IMR-90 (cell line): ENCODE data around the gene TOR1A. TPM values are rescaled to one million over a fixed set of nuclear protein-coding genes. Genes with fewer than 3 reads are reported as not detected.

ENCODE experiments used
- ATAC-seq: fragments of 200-7000 bp; cut with Tn5 transposase; 2 replicates; pipeline ENCODE4 v1.9.1; 2020; ENCODE audit warnings: low read depth, mild to moderate bottlenecking, moderate library complexity
- BruUV-seq: library from RNA; stranded (reverse); fragments of 400-500 nt; replicated peaks from 2 replicates; lab custom pipeline; 2021; lab: Mats Ljungman, UMichigan
- CTCF ChIA-PET: fragments of 300-600 bp; formaldehyde crosslinking; extraction: SDS; loops from one replicate; lab custom pipeline; 2021; ENCODE audit warnings: antibody characterized with exemption; lab: Yijun Ruan, JAX
- POLR2A ChIA-PET: fragments of 300-600 bp; sonication (Branson Sonifier 250); formaldehyde crosslinking; loops from one replicate; lab custom pipeline; 2022; ENCODE audit warnings: antibody characterized with exemption; ENCODE audit not compliant: unreplicated experiment; lab: Charles Lee
- DNase-seq: peaks from one replicate; pipeline ENCODE4 v3.0.0; 2013
- H2AFZ ChIP-seq: replicated peaks from 2 replicates; pipeline ENCODE3; 2013; ENCODE audit warnings: low read length, mild to moderate bottlenecking; ENCODE audit not compliant: poor library complexity
- H2AK5ac ChIP-seq: 2 replicates; pipeline ENCODE4 v1.6.1; 2013; ENCODE audit warnings: low read depth, low read length, inconsistent platforms
- H2AK9ac ChIP-seq: replicated peaks from 2 replicates; pipeline ENCODE3; 2013; ENCODE audit warnings: mild to moderate bottlenecking, low read depth, low read length, moderate library complexity; ENCODE audit not compliant: poor library complexity
- H2BK120ac ChIP-seq: 2 replicates; pipeline ENCODE4 v1.6.1; 2013; ENCODE audit warnings: low read depth, low read length, inconsistent platforms
- H2BK15ac ChIP-seq: 3 replicates; pipeline ENCODE4 v1.6.1; 2013; ENCODE audit warnings: low read depth, low read length, inconsistent platforms
- H2BK20ac ChIP-seq: 2 replicates; pipeline ENCODE4 v1.6.1; 2013; ENCODE audit warnings: low read depth, mild to moderate bottlenecking, inconsistent platforms, low read length, moderate library complexity
- H2BK5ac ChIP-seq: 2 replicates; pipeline ENCODE4 v1.6.1; 2013; ENCODE audit warnings: mild to moderate bottlenecking, low read depth, low read length, inconsistent platforms; ENCODE audit not compliant: poor library complexity, severe bottlenecking
- H3K14ac ChIP-seq: replicated peaks from 2 replicates; pipeline ENCODE4 v1.6.1; 2013; ENCODE audit warnings: low read depth, low read length, inconsistent platforms
- H3K18ac ChIP-seq: 2 replicates; pipeline ENCODE4 v1.6.1; 2013; ENCODE audit warnings: low read depth, low read length, control low read depth
- H3K23ac ChIP-seq: 2 replicates; pipeline ENCODE4 v1.6.1; 2013; ENCODE audit warnings: low read depth, low read length, inconsistent platforms
- H3K27ac ChIP-seq: 2 replicates; pipeline ENCODE4 v1.5.1; 2013; ENCODE audit warnings: mild to moderate bottlenecking, control low read depth, low read length; ENCODE audit not compliant: insufficient read depth
- H3K27me3 ChIP-seq: 2 replicates; pipeline ENCODE4 v1.6.1; 2013; ENCODE audit warnings: low read length; ENCODE audit not compliant: control insufficient read depth, insufficient read depth
- H3K36me3 ChIP-seq: 2 replicates; pipeline ENCODE4 v1.6.1; 2013; ENCODE audit warnings: low read length, mixed read lengths; ENCODE audit not compliant: control insufficient read depth, insufficient read depth
- H3K4ac ChIP-seq: 2 replicates; pipeline ENCODE4 v1.6.1; 2013; ENCODE audit warnings: low read depth, low read length, inconsistent platforms
- H3K4me1 ChIP-seq: 2 replicates; pipeline ENCODE4 v1.6.1; 2013; ENCODE audit warnings: low read length, mixed read lengths; ENCODE audit not compliant: control insufficient read depth, insufficient read depth
- H3K4me2 ChIP-seq: 2 replicates; pipeline ENCODE4 v1.6.1; 2013; ENCODE audit warnings: low read depth, mild to moderate bottlenecking, control low read depth, low read length, moderate library complexity
- H3K4me3 ChIP-seq: 2 replicates; pipeline ENCODE4 v1.5.1; 2013; ENCODE audit warnings: low read depth, mild to moderate bottlenecking, control low read depth, low read length, moderate library complexity; ENCODE audit not compliant: insufficient read depth
- H3K56ac ChIP-seq: 2 replicates; pipeline ENCODE4 v1.6.1; 2013; ENCODE audit warnings: low read length, inconsistent platforms; ENCODE audit not compliant: insufficient read depth; ENCODE audit errors: extremely low read depth
- H3K79me1 ChIP-seq, 2 experiments: 2 replicates each; pipeline ENCODE4 v1.6.1; 2013; ENCODE audit warnings: low read length in 2 of 2, inconsistent platforms in 1 of 2, low read depth in 1 of 2
- H3K9ac ChIP-seq: 2 replicates; pipeline ENCODE4 v1.6.1; 2013; ENCODE audit warnings: low read depth, low read length, control low read depth
- H3K9me1 ChIP-seq: 2 replicates; pipeline ENCODE4 v1.6.1; 2013; ENCODE audit warnings: low read length, inconsistent platforms; ENCODE audit not compliant: insufficient read depth
- H3K9me3 ChIP-seq: 2 replicates; pipeline ENCODE4 v1.6.1; 2013; ENCODE audit warnings: low read length; ENCODE audit not compliant: control insufficient read depth, insufficient read depth
- H4K20me1 ChIP-seq: 2 replicates; pipeline ENCODE4 v1.6.1; 2013; ENCODE audit warnings: low read length, inconsistent platforms; ENCODE audit not compliant: insufficient read depth
- H4K5ac ChIP-seq: 2 replicates; pipeline ENCODE4 v1.6.1; 2013; ENCODE audit warnings: mild to moderate bottlenecking, low read depth, low read length, control low read depth
- H4K8ac ChIP-seq, 2 experiments: 2 replicates each; pipeline ENCODE4 v1.6.1; 2013; ENCODE audit warnings: low read depth in 2 of 2, low read length in 2 of 2, control low read depth in 1 of 2, inconsistent platforms in 1 of 2
- H4K91ac ChIP-seq: 2 replicates; pipeline ENCODE4 v1.6.1; 2013; ENCODE audit warnings: low read depth, low read length, inconsistent platforms; ENCODE audit not compliant: insufficient read depth
- BHLHE40 ChIP-seq: fragments of 150-350 bp; IDR thresholded peaks from 2 replicates; pipeline ENCODE4 v1.6.1; 2016; ENCODE audit warnings: mild to moderate bottlenecking, low read depth, low read length
- CEBPB ChIP-seq: IDR thresholded peaks from 2 replicates; pipeline ENCODE4 v1.6.1; 2012; ENCODE audit warnings: low read depth, low read length, improper control_type of control experiment
- CHD1 ChIP-seq: IDR thresholded peaks from 2 replicates; pipeline ENCODE4 v1.6.1; 2012; ENCODE audit warnings: low read depth, low read length, improper control_type of control experiment
- FOS ChIP-seq: fragments of 150-350 bp; IDR thresholded peaks from 2 replicates; pipeline ENCODE4 v1.6.1; 2016; ENCODE audit warnings: low read depth, low read length
- MAFK ChIP-seq: IDR thresholded peaks from 2 replicates; pipeline ENCODE4 v1.6.1; 2012; ENCODE audit warnings: low read depth, low read length, improper control_type of control experiment
- MAZ ChIP-seq: IDR thresholded peaks from 2 replicates; pipeline ENCODE4 v1.6.1; 2012; ENCODE audit warnings: low read depth, mild to moderate bottlenecking, low read length, improper control_type of control experiment, moderate library complexity, borderline replicate concordance
- MXI1 ChIP-seq: IDR thresholded peaks from 2 replicates; pipeline ENCODE4 v1.6.1; 2012; ENCODE audit warnings: low read depth, mild to moderate bottlenecking, low read length, moderate library complexity, borderline replicate concordance
- NFE2L2 ChIP-seq: fragments of 150-350 bp; IDR thresholded peaks from 2 replicates; pipeline ENCODE4 v1.6.1; 2016; ENCODE audit warnings: low read depth, mild to moderate bottlenecking, low read length
- POLR2A ChIP-seq: IDR thresholded peaks from 2 replicates; pipeline ENCODE4 v1.6.1; 2012; ENCODE audit warnings: mild to moderate bottlenecking, low read depth, low read length
- RCOR1 ChIP-seq: IDR thresholded peaks from 2 replicates; pipeline ENCODE4 v1.6.1; 2012; ENCODE audit warnings: mild to moderate bottlenecking, low read length, improper control_type of control experiment; ENCODE audit not compliant: insufficient replicate concordance
- RFX5 ChIP-seq: IDR thresholded peaks from 2 replicates; pipeline ENCODE4 v1.8.0; 2012; ENCODE audit warnings: low read depth, mild to moderate bottlenecking, low read length, moderate library complexity
- USF2 ChIP-seq: fragments of 150-350 bp; IDR thresholded peaks from 2 replicates; pipeline ENCODE4 v1.6.1; 2017; ENCODE audit warnings: mild to moderate bottlenecking, antibody characterized with exemption, low read length, low read depth
- WGBS, 2 experiments: methylation state at CpG; one replicate each; pipeline versions ENCODE4 v1.1.5 to v1.1.7; 2013; ENCODE audit warnings: missing lambda C conversion rate in 2 of 2; ENCODE audit not compliant: insufficient read length in 1 of 2; ENCODE audit errors: extremely low coverage in 2 of 2; 5-methylcytosine and 5-hydroxymethylcytosine counted together
- dilution Hi-C: fragments of 300-500 bp; cut with HindIII; formaldehyde crosslinking; loops from one replicate; pipeline ENCODE4 v1.14.3; 2018; ENCODE audit warnings: low sequenced_read_pairs; ENCODE audit not compliant: unreplicated experiment
- in situ Hi-C: fragments of 300-500 bp; cut with MboI; formaldehyde crosslinking; loops from 3 replicates; pipeline ENCODE4 v1.14.3; 2019; ENCODE audit warnings: low sequenced_read_pairs, inconsistent platforms, mixed read lengths
- intact Hi-C: fragments of 100-400 bp; cut with micrococcal nuclease; formaldehyde crosslinking; loops from 2 replicates; pipeline ENCODE4 v1.10.0; 2022
- polyA plus RNA-seq, 3 experiments: library from polyadenylated mRNA; depleted of rRNA; stranded (reverse); fragments of >200 nt; gene quantifications; 2 replicates each; pipeline ENCODE4 v1.2.3, GENCODE V29; 2012; ENCODE audit warnings: low replicate concordance in 1 of 3
- total RNA-seq: library from RNA; depleted of rRNA; stranded (reverse); fragments of >200 nt; gene quantifications from 2 replicates; pipeline ENCODE4 v1.2.3, GENCODE V29; 2012
- TF ChIP-seq, protein P1 (sequence below): fragments of 150-350 bp; IDR thresholded peaks from 2 replicates; pipeline ENCODE4 v1.6.1; 2016; ENCODE audit warnings: low read depth, mild to moderate bottlenecking, low read length, moderate library complexity, borderline replicate concordance

The TOR1A gene
- total and polyA plus RNA-seq, 2 of the 4 experiments (the other 2 are of a cell fraction), result 27.1 to 74.2 TPM

DNA sequence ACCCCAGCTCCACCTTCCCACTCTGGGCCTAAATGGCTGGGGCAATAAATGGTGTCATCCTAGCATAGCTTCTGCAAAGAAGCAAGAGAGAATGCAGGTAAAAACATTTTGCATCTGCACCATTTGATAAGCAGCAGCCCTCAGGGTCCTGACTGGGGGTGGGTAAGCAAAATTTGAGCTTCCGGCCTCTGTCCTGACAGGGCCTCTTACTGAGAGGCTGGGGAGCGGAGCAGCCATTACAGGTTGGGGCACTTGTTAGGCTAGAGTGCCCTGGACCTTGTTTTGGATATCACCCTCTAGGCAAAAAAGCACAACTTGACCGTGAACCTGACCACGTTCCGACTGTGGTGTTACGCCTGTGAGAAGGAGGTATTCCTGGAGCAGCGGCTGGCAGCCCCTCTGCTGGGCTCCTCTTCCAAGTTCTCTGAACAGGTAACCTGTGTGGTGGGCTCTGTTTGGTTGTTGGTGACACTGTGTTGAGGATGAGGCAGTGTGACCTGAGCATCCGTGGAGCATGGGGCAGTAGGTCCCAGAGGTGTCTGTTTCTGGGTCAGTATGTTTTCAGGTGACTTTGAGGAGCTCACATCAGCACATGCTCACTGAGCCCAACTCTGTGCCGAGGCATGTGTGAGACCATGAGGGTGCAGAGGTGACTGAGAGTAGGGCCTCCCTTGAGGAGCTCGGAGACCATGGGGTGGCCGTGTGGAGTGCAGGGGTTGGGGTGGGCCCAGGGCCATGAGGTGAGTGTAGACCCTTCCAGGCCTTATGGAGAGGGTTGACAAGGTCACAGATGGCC is 34.4 kb upstream of the TOR1A start:
- dilution Hi-C loops, result no loop called here

More for the DNA sequence above, 34.4 kb upstream of the TOR1A start:
- no peaks in the 10 kb centered on the region for H3K4me1 ChIP-seq
- TF ChIP-seq, protein P1, sequence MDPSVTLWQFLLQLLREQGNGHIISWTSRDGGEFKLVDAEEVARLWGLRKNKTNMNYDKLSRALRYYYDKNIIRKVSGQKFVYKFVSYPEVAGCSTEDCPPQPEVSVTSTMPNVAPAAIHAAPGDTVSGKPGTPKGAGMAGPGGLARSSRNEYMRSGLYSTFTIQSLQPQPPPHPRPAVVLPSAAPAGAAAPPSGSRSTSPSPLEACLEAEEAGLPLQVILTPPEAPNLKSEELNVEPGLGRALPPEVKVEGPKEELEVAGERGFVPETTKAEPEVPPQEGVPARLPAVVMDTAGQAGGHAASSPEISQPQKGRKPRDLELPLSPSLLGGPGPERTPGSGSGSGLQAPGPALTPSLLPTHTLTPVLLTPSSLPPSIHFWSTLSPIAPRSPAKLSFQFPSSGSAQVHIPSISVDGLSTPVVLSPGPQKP, result no peak
- TF ChIP-seq NFE2L2, result no peak
- no peak for TF ChIP-seq FOS
- no peak for TF ChIP-seq BHLHE40
- no peak for TF ChIP-seq USF2
- no peak for TF ChIP-seq MAFK
- TF ChIP-seq CHD1, result no peak
- TF ChIP-seq RCOR1, result no peak
- no peak for TF ChIP-seq MAZ
- no peak for TF ChIP-seq CEBPB
- no peak for TF ChIP-seq MXI1
- no peak for TF ChIP-seq RFX5
- no peak for TF ChIP-seq POLR2A
- H3K9ac ChIP-seq, result no peak overlapping the region
- H4K91ac ChIP-seq, result no peak overlapping the region
- no peaks in the 10 kb centered on the region for H3K79me1 ChIP-seq
- H3K4me2 ChIP-seq, result no peak overlapping the region
- no peak overlapping the region for H2AK5ac ChIP-seq
- 0 out of 2 replicates have a peak, but pooled peaks cover 4% of the 10 kb centered on the region for H3K9me1 ChIP-seq
- DNase-seq, result no peak
- in situ Hi-C loops, result no loop called here
- no TSS peak for BruUV-seq
- no peak for ATAC-seq
- H2BK15ac ChIP-seq, result no peak overlapping the region
- H3K23ac ChIP-seq, result no peak overlapping the region
- no peak overlapping the region for H2BK120ac ChIP-seq
- H4K5ac ChIP-seq, result no peak overlapping the region
- H2AK9ac ChIP-seq, result no peak overlapping the region
- H3K27me3 ChIP-seq, result no peaks in the 10 kb centered on the region
- no peak overlapping the region for H2BK5ac ChIP-seq
- no peaks in the 10 kb centered on the region for H4K20me1 ChIP-seq
- 50% methylated on average over 2 of the region's 11 CpGs; no CpG with 5 or more reads in 1 of the 2 experiments for WGBS, 2 experiments
- peaks cover 55% of the 10 kb centered on the region for H3K36me3 ChIP-seq
- intact Hi-C loops, result no loop called here
- no peak overlapping the region for H4K8ac ChIP-seq
- no peak overlapping the region for H3K27ac ChIP-seq
- no peak overlapping the region for H2AFZ ChIP-seq
- H2BK20ac ChIP-seq, result no peak overlapping the region
- H3K18ac ChIP-seq, result no peak overlapping the region
- POLR2A ChIA-PET, result no interaction called here
- no peak overlapping the region for H3K4ac ChIP-seq
- CTCF ChIA-PET, result no interaction called here
- no peak overlapping the region for H3K4me3 ChIP-seq
- no peak overlapping the region for H3K56ac ChIP-seq
- H3K14ac ChIP-seq, result no peak overlapping the region
- no peaks in the 10 kb centered on the region for H3K9me3 ChIP-seq
